Mucosa of descending colon (tissue), 3 donors: ENCODE measurements around the gene GASK1B. TPM values are rescaled to one million over a fixed set of nuclear protein-coding genes. Genes with fewer than 3 reads are reported as not detected.
A peak's percentile ranks its signal among the peaks of the same experiment; 100 is the strongest.

Experiments
- ATAC-seq: fragments of 200-7000 bp; cut with Tn5 transposase; one replicate; pipeline ENCODE4 v1.9.1; 2020; ENCODE audit warnings: mild to moderate bottlenecking, moderate library complexity
- DNase-seq, 3 donors: peaks; one replicate each; pipeline ENCODE4 v3.0.0-alpha.2; 2020
- H3K36me3 ChIP-seq: fragments of 200-600 bp; one replicate; pipeline ENCODE4 v1.8.0; 2021; ENCODE audit warnings: low read depth, mild to moderate bottlenecking
- H3K4me1 ChIP-seq: fragments of 200-600 bp; one replicate; pipeline ENCODE4 v1.8.0; 2021; ENCODE audit warnings: low read depth, mild to moderate bottlenecking
- H3K4me3 ChIP-seq: fragments of 200-600 bp; one replicate; pipeline ENCODE4 v1.8.0; 2021; ENCODE audit warnings: mild to moderate bottlenecking
- H3K9me3 ChIP-seq: fragments of 200-600 bp; one replicate; pipeline ENCODE4 v1.8.0; 2021; ENCODE audit warnings: mild to moderate bottlenecking
- intact Hi-C, 2 donors: fragments of 100-400 bp; cut with DNase I in 1 of 2; cut with micrococcal nuclease in 1 of 2; formaldehyde crosslinking; loops; one replicate each; pipeline versions ENCODE4 v1.11.0 to v1.11.1; 2022; cut with DNase I, micrococcal nuclease
- total RNA-seq, 3 donors: library from RNA; stranded (reverse); fragmentation: NEBNext Ultra II Directional in 2 of 3; extraction: Animal tissue kit (Norgen Biotek cat#: 25700) in 2 of 3; gene quantifications; one replicate each; pipeline versions ENCODE4 v1.2.1 to v1.2.4, GENCODE V29; 2021 to 2023
- TF ChIP-seq, protein P1 (sequence below): fragments of 200-600 bp; IDR thresholded peaks from one replicate; pipeline ENCODE4 v1.8.0; 2022; ENCODE audit warnings: antibody characterized with exemption, mild to moderate bottlenecking
- donor health status: DM: no; HTN: no; CAD: no; lungs with moderate emphysema.
- donor health status: DM: no; HTN: no; CAD: no.
- donor health status: DM: no; HTN: yes; CAD: no.

Gene GASK1B
- total RNA-seq, 3 donors from 2014 or later = 10.3 to 21.6 (median 20.2) TPM

- ATAC-seq = peak; percentile 70
- DNase-seq = peak in 1 of 3 donors; percentile 17
- Histone ChIP-seq H3K4me3 (no peak overlapping the region), H3K4me1 (no peaks in the 10 kb centered on the region), H3K36me3 (no peaks in the 10 kb centered on the region), H3K9me3 (no peaks in the 10 kb centered on the region)
- intact Hi-C loops = no loop called here
- TF ChIP-seq, protein P1, sequence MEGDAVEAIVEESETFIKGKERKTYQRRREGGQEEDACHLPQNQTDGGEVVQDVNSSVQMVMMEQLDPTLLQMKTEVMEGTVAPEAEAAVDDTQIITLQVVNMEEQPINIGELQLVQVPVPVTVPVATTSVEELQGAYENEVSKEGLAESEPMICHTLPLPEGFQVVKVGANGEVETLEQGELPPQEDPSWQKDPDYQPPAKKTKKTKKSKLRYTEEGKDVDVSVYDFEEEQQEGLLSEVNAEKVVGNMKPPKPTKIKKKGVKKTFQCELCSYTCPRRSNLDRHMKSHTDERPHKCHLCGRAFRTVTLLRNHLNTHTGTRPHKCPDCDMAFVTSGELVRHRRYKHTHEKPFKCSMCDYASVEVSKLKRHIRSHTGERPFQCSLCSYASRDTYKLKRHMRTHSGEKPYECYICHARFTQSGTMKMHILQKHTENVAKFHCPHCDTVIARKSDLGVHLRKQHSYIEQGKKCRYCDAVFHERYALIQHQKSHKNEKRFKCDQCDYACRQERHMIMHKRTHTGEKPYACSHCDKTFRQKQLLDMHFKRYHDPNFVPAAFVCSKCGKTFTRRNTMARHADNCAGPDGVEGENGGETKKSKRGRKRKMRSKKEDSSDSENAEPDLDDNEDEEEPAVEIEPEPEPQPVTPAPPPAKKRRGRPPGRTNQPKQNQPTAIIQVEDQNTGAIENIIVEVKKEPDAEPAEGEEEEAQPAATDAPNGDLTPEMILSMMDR = peak; percentile 41
These were observed 20.4 kb upstream of the GASK1B start for GRCh38 chr4:158193171-158193749.

GRCh38 chr4:158192439-158193158, 19.8 kb upstream of the GASK1B start:
- ATAC-seq = no peak
- DNase-seq = no peak
- H3K9me3 ChIP-seq = no peaks in the 10 kb centered on the region
- no peaks in the 10 kb centered on the region for H3K36me3 ChIP-seq
- TF ChIP-seq, protein P1 = no peak
- H3K4me3 ChIP-seq = no peak overlapping the region
- intact Hi-C loops = no loop called here
- H3K4me1 ChIP-seq = no peaks in the 10 kb centered on the region

GRCh38 chr4:158190718-158191117, 17.9 kb upstream of the GASK1B start:
- H3K4me1 ChIP-seq = no peaks in the 10 kb centered on the region
- no peak overlapping the region for H3K4me3 ChIP-seq
- intact Hi-C loops = no loop called here
- DNase-seq (no peak), ATAC-seq (no peak)
- H3K36me3 ChIP-seq = no peaks in the 10 kb centered on the region
- no peaks in the 10 kb centered on the region for H3K9me3 ChIP-seq
- TF ChIP-seq, protein P1 = no peak

DNA sequence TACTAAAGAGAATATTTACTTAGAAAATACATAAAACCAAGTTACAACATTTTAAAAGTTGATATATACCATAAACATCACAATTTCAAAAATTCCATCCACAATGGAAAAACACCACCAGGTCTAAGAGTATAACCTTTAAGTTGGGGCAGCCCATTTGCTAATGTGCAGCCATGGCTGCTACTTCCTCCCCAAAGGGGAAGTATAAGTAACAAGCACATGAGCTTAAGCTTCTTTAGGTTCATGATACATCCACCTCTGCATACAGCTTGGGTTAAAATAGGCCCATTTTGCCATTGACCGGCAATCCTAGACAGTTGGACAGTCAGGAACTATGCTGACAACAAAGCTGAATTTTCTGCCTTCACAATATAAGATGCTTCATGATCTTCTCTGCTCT, 16.6 kb upstream of the GASK1B start:
- Histone ChIP-seq H3K36me3 (no peaks in the 10 kb centered on the region), H3K4me1 (no peaks in the 10 kb centered on the region), H3K4me3 (no peak overlapping the region), H3K9me3 (no peaks in the 10 kb centered on the region)
- intact Hi-C loops = no loop called here
- TF ChIP-seq, protein P1 = no peak
- DNase-seq (no peak), ATAC-seq (no peak)

GRCh38 chr4:158186815-158187214, 14.0 kb upstream of the GASK1B start:
- Histone ChIP-seq H3K4me3 (no peak overlapping the region), H3K36me3 (no peaks in the 10 kb centered on the region), H3K9me3 (no peaks in the 10 kb centered on the region), H3K4me1 (no peaks in the 10 kb centered on the region)
- TF ChIP-seq, protein P1 = no peak
- no peak for DNase-seq
- intact Hi-C loops = no loop called here
- ATAC-seq = no peak
